HepG2 (cell line): Measurements from ENCODE around the gene BCAS3. TPM values are rescaled to one million over a fixed set of nuclear protein-coding genes. Genes with fewer than 3 reads are reported as not detected.

Experiments
- HHEX ChIP-seq: IDR thresholded peaks from 2 replicates; pipeline ENCODE4 v1.6.1; 2016; ENCODE audit warnings: control low read depth
- JUND ChIP-seq: sonication (generic); formaldehyde crosslinking; IDR thresholded peaks from 2 replicates; pipeline ENCODE4 v1.8.0; 2022; ENCODE audit warnings: mild to moderate bottlenecking, missing genetic modification reagents
- KLF9 ChIP-seq: IDR thresholded peaks from 2 replicates; pipeline ENCODE4 v1.6.1; 2016; ENCODE audit warnings: low read depth
- NFYB ChIP-seq: sonication (generic); formaldehyde crosslinking; IDR thresholded peaks from 2 replicates; pipeline ENCODE4 v1.4.0; 2020; ENCODE audit warnings: missing genetic modification reagents
- NR2C2 ChIP-seq: sonication (generic); formaldehyde crosslinking; IDR thresholded peaks from 2 replicates; pipeline ENCODE4 v1.4.0; 2020; ENCODE audit warnings: missing genetic modification reagents, mild to moderate bottlenecking, moderate library complexity, borderline replicate concordance
- NR2F2 ChIP-seq: IDR thresholded peaks from 2 replicates; pipeline ENCODE4 v1.6.1; 2012; ENCODE audit warnings: low read depth, inconsistent platforms, borderline replicate concordance
- NR3C1 ChIP-seq: sonication (generic); formaldehyde crosslinking; IDR thresholded peaks from 2 replicates; pipeline ENCODE4 v1.4.0; 2020; ENCODE audit warnings: missing genetic modification reagents
- SIN3B ChIP-seq: fragments of 150-350 bp; IDR thresholded peaks from 2 replicates; pipeline ENCODE4 v1.6.1; 2014; ENCODE audit warnings: low read length
- THYN1 ChIP-seq: sonication (generic); formaldehyde crosslinking; IDR thresholded peaks from 2 replicates; pipeline ENCODE4 v1.8.1; 2023; ENCODE audit warnings: low read depth, mild to moderate bottlenecking, moderate library complexity, missing genetic modification reagents, borderline replicate concordance
- U2AF2 ChIP-seq: fragments of 200-400 bp; formaldehyde crosslinking; IDR thresholded peaks from 2 replicates; pipeline ENCODE4 v1.6.1; 2017; ENCODE audit warnings: low read depth, mild to moderate bottlenecking, low read length
- ZBTB20 ChIP-seq: sonication (generic); formaldehyde crosslinking; IDR thresholded peaks from 2 replicates; pipeline ENCODE4 v1.8.1; 2023; ENCODE audit warnings: missing genetic modification reagents, low read depth, mild to moderate bottlenecking, borderline replicate concordance
- ZNF256 ChIP-seq: sonication (generic); formaldehyde crosslinking; conservative IDR thresholded peaks from 2 replicates; pipeline ENCODE4 v1.4.0; 2020; ENCODE audit warnings: missing genetic modification reagents
- ZNF317 ChIP-seq: sonication (generic); formaldehyde crosslinking; IDR thresholded peaks from 2 replicates; pipeline ENCODE4 v1.5.0; 2020; ENCODE audit warnings: mild to moderate bottlenecking, missing genetic modification reagents
- ZNF337 ChIP-seq: sonication (generic); formaldehyde crosslinking; IDR thresholded peaks from 2 replicates; pipeline ENCODE4 v1.5.1; 2020; ENCODE audit warnings: missing genetic modification reagents, low read depth, mild to moderate bottlenecking, borderline replicate concordance
- ZNF441 ChIP-seq: sonication (generic); formaldehyde crosslinking; IDR thresholded peaks from 2 replicates; pipeline ENCODE4 v1.7.0; 2021; ENCODE audit warnings: missing genetic modification reagents, borderline replicate concordance
- polyA plus RNA-seq, 8 experiments: library from polyadenylated mRNA; depleted of rRNA in 3 of 8; stranded (reverse) in 7 of 8; unstranded in 1 of 8; fragments of >200 nt; fragmentation: Illumina TruSeq in 4 of 8; extraction: Trizol in 4 of 8; gene quantifications; 2 replicates each; pipeline versions ENCODE4 v1.2.1 to v1.2.3, GENCODE V29; 2011 to 2016; ENCODE audit warnings: low read depth in 4 of 8, missing spikeins in 1 of 8, mixed read lengths in 1 of 8; ENCODE audit not compliant: insufficient read depth in 1 of 8
- total RNA-seq, 5 experiments: library from RNA; depleted of rRNA; stranded (reverse); fragments of >200 nt; fragmentation: Illumina TruSeq; extraction: Trizol; gene quantifications; 2 replicates each; pipeline ENCODE4 v1.2.3, GENCODE V29; 2016; ENCODE audit warnings: low read depth in 1 of 5
- TF ChIP-seq, protein P1 (sequence below): sonication (generic); formaldehyde crosslinking; IDR thresholded peaks from 2 replicates; pipeline ENCODE4 v1.4.0; 2020; ENCODE audit warnings: missing genetic modification reagents
- TF ChIP-seq, protein P2 (sequence below): sonication (generic); formaldehyde crosslinking; IDR thresholded peaks from 2 replicates; pipeline ENCODE4 v1.4.0; 2020; ENCODE audit warnings: missing genetic modification reagents, borderline replicate concordance
- TF ChIP-seq, protein P3 (sequence below): sonication (generic); formaldehyde crosslinking; IDR thresholded peaks from 2 replicates; pipeline ENCODE4 v1.5.0; 2020; ENCODE audit warnings: mild to moderate bottlenecking, missing genetic modification reagents, borderline replicate concordance

BCAS3 gene
- total and polyA plus RNA-seq, 2 of the 13 experiments (the other 11 are each of a cell fraction or from before 2014, with no cell fraction given) = 10.7 to 11.2 TPM

DNA sequence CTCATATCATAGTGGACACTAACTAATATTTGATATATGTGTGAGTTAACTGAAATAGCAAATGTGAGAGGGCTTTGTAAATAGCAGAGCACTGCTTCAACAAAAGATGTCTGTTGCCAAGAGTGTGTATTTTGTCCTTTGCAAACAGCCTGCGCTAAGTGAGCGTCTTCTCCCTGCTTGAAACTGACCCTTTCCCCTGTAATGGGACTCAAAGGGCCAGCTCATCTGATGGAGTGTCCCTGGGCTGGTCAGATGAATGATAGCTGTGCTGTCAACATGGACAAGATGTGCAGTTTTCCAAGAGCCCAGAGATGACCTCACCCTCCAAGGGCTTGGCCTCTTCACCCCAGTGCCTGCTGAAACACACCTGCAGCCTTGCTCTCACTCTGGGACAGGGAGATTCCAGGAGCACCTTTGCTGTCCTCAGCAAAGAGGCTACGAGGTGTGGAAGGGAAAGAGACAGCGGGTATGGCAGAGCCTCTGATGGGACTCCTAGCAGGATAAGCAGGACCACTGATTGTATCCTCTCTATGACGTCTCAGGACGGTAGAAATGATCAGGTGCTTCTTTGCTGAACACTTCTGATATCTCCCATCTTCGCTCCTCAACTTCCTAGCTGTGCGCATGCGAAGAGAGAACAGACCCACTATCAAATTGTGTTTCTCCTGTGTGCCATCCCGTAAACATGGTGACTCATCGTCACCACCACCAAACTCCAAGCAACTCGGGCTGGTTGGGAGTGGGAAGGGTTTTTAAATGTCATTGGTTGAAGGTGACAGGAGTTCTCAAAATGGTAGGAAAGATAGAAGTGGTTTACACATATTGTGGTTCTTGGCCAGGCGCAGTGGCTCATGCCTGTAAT lies 686.2 kb downstream of the BCAS3 start (continued):
- TF ChIP-seq THYN1 (CRISPR knock-in tag) (no peak), JUND (peak; percentile 78), U2AF2 (no peak), NR2C2 (CRISPR knock-in tag) (no peak; the same call in 1 of the 2 replicates), ZNF317 (CRISPR knock-in tag) (0 out of 2 replicates have a peak, but pooled peaks have one; percentile 5), ZNF337 (CRISPR knock-in tag) (no peak), ZBTB20 (0 out of 2 replicates have a peak, but pooled peaks have one; percentile 33), ZNF441 (CRISPR knock-in tag) (no peak), NR3C1 (no peak), SIN3B (no peak), HHEX (peak; percentile 52; the same call in 1 of the 2 replicates), ZNF256 (CRISPR knock-in tag) (no peak), NFYB (no peak), KLF9 (CRISPR knock-in tag) (no peak), NR2F2 (peak; percentile 89)
- TF ChIP-seq, protein P1, sequence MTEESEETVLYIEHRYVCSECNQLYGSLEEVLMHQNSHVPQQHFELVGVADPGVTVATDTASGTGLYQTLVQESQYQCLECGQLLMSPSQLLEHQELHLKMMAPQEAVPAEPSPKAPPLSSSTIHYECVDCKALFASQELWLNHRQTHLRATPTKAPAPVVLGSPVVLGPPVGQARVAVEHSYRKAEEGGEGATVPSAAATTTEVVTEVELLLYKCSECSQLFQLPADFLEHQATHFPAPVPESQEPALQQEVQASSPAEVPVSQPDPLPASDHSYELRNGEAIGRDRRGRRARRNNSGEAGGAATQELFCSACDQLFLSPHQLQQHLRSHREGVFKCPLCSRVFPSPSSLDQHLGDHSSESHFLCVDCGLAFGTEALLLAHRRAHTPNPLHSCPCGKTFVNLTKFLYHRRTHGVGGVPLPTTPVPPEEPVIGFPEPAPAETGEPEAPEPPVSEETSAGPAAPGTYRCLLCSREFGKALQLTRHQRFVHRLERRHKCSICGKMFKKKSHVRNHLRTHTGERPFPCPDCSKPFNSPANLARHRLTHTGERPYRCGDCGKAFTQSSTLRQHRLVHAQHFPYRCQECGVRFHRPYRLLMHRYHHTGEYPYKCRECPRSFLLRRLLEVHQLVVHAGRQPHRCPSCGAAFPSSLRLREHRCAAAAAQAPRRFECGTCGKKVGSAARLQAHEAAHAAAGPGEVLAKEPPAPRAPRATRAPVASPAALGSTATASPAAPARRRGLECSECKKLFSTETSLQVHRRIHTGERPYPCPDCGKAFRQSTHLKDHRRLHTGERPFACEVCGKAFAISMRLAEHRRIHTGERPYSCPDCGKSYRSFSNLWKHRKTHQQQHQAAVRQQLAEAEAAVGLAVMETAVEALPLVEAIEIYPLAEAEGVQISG (CRISPR knock-in tag) = peak; percentile 58; the same call in 1 of the 2 replicates
- TF ChIP-seq, protein P2, sequence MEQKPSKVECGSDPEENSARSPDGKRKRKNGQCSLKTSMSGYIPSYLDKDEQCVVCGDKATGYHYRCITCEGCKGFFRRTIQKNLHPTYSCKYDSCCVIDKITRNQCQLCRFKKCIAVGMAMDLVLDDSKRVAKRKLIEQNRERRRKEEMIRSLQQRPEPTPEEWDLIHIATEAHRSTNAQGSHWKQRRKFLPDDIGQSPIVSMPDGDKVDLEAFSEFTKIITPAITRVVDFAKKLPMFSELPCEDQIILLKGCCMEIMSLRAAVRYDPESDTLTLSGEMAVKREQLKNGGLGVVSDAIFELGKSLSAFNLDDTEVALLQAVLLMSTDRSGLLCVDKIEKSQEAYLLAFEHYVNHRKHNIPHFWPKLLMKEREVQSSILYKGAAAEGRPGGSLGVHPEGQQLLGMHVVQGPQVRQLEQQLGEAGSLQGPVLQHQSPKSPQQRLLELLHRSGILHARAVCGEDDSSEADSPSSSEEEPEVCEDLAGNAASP (CRISPR knock-in tag) = peak; percentile 87
- TF ChIP-seq, protein P3, sequence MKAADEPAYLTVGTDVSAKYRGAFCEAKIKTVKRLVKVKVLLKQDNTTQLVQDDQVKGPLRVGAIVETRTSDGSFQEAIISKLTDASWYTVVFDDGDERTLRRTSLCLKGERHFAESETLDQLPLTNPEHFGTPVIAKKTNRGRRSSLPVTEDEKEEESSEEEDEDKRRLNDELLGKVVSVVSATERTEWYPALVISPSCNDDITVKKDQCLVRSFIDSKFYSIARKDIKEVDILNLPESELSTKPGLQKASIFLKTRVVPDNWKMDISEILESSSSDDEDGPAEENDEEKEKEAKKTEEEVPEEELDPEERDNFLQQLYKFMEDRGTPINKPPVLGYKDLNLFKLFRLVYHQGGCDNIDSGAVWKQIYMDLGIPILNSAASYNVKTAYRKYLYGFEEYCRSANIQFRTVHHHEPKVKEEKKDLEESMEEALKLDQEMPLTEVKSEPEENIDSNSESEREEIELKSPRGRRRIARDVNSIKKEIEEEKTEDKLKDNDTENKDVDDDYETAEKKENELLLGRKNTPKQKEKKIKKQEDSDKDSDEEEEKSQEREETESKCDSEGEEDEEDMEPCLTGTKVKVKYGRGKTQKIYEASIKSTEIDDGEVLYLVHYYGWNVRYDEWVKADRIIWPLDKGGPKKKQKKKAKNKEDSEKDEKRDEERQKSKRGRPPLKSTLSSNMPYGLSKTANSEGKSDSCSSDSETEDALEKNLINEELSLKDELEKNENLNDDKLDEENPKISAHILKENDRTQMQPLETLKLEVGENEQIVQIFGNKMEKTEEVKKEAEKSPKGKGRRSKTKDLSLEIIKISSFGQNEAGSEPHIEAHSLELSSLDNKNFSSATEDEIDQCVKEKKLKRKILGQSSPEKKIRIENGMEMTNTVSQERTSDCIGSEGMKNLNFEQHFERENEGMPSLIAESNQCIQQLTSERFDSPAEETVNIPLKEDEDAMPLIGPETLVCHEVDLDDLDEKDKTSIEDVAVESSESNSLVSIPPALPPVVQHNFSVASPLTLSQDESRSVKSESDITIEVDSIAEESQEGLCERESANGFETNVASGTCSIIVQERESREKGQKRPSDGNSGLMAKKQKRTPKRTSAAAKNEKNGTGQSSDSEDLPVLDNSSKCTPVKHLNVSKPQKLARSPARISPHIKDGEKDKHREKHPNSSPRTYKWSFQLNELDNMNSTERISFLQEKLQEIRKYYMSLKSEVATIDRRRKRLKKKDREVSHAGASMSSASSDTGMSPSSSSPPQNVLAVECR (CRISPR knock-in tag) = peak; percentile 13; the same call in 1 of the 2 replicates
